WI38 (cell line): ENCODE results near the gene NPR3.

Source experiments
- H3K4me3 ChIP-seq: 2 replicates; pipeline ENCODE4 v1.5.1; 2011; ENCODE audit warnings: low read depth, mild to moderate bottlenecking, control low read depth, low read length
- TF ChIP-seq, protein P1 (sequence below): IDR thresholded peaks from 2 replicates; pipeline ENCODE4 v1.5.1; 2012; ENCODE audit warnings: low read depth, mild to moderate bottlenecking, control low read depth, low read length

NPR3 gene

DNA sequence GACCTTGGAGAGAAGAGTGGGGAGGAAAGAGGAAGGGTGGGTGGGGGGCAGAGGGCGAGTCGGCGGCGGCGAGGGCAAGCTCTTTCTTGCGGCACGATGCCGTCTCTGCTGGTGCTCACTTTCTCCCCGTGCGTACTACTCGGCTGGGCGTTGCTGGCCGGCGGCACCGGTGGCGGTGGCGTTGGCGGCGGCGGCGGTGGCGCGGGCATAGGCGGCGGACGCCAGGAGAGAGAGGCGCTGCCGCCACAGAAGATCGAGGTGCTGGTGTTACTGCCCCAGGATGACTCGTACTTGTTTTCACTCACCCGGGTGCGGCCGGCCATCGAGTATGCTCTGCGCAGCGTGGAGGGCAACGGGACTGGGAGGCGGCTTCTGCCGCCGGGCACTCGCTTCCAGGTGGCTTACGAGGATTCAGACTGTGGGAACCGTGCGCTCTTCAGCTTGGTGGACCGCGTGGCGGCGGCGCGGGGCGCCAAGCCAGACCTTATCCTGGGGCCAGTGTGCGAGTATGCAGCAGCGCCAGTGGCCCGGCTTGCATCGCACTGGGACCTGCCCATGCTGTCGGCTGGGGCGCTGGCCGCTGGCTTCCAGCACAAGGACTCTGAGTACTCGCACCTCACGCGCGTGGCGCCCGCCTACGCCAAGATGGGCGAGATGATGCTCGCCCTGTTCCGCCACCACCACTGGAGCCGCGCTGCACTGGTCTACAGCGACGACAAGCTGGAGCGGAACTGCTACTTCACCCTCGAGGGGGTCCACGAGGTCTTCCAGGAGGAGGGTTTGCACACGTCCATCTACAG is 760 bp downstream of the NPR3 start:
- H3K4me3 ChIP-seq: peak overlapping the region; percentile 51
- TF ChIP-seq, protein P1, sequence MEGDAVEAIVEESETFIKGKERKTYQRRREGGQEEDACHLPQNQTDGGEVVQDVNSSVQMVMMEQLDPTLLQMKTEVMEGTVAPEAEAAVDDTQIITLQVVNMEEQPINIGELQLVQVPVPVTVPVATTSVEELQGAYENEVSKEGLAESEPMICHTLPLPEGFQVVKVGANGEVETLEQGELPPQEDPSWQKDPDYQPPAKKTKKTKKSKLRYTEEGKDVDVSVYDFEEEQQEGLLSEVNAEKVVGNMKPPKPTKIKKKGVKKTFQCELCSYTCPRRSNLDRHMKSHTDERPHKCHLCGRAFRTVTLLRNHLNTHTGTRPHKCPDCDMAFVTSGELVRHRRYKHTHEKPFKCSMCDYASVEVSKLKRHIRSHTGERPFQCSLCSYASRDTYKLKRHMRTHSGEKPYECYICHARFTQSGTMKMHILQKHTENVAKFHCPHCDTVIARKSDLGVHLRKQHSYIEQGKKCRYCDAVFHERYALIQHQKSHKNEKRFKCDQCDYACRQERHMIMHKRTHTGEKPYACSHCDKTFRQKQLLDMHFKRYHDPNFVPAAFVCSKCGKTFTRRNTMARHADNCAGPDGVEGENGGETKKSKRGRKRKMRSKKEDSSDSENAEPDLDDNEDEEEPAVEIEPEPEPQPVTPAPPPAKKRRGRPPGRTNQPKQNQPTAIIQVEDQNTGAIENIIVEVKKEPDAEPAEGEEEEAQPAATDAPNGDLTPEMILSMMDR: no peak

DNA sequence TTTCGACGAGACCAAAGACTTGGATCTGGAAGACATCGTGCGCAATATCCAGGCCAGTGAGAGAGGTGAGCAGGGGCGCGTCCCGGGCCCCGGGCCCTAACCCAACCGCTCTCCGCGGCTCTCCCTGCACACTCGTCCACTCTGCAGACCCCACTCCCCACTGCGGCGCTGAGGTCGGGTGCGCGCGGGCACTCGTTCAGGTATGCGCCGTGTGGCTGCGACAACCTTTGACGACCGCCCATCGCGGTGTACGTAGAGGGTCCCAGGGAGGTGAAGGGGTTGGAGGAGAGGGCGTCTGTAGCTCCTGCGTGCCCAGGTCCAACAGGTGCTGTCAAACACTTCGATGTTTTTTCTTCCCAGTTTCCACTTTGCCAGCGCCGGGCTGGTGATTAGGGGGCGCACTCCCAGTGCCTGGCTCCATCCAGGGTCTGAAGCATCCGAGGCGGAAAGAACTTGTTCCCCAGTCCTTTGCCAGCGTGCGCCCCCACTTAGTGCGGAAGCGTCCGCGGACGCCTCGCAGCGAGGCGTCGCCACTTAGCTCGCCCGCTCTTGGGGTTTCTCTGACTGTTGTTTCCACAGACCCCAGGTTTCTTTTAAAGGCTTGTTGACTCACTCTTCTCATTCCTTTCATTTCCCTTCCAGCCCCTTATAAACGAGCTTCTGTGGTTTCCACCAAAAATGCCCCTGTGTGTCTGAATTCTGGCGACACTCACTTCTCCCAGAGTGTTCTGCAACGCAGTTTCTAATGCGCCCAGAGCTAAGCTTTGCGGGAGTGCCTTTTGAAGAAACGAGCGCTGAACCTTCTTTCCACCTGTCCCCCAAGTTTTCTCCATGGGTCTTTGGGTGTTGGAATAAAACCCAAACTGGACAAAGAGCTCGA is 1.6 kb downstream of the NPR3 start:
- TF ChIP-seq, protein P1: no peak
- H3K4me3 ChIP-seq: peak overlapping the region; percentile 51

DNA sequence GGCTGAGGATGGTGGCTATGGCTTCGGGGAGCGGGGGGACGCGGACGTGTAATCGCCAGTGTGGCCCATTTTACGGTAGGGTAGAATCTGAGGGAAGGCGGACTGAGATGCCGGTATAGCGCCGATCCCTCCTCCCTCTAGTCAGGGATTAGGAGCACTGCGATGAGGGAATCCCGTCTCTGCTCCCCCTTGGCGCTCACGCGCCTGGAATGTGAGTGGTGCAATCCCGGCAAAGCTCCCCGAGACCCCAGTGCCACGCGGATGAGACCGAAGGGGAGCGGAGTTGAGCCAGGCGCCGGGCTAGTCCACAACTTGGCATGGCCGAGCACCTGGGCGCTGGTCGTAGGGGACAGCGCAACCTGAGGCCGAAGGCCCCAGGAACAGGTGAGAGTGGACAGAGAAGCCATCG is 2.2 kb downstream of the NPR3 start:
- peak overlapping the region; percentile 51 for H3K4me3 ChIP-seq

DNA sequence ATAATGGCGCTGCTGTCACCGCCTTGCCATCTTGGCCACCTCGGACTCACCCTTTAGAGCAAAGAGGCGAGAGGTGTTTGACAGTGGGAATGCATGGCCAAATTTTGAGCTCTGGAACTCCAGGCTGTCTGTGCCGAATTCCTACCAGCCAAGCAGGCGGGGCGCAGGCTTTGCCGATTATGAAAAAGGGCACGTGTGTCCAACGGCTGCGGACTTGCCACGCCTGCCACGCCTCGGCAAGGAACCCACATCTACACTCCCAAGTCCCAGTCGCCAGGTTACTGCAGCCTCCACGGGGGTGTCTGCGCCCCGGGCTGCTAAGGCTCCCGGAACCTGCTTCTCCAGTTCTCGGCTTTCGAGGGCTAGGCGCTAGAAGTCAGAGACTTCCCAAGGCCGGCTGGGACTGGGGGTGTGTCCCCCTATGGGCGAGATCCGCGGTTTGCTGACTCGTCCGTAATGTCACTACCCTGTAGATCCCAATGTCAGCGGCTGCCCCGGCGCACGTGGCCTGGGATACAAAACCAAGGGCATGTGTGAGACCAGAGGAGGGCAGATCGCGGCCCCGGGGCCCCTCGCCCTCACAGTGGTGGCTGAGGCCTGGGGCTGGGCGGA is 2.8 kb downstream of the NPR3 start:
- TF ChIP-seq, protein P1: no peak
- H3K4me3 ChIP-seq: peak overlapping the region; percentile 51

More for the DNA sequence above, 2.2 kb downstream of the NPR3 start:
- TF ChIP-seq, protein P1: no peak

DNA sequence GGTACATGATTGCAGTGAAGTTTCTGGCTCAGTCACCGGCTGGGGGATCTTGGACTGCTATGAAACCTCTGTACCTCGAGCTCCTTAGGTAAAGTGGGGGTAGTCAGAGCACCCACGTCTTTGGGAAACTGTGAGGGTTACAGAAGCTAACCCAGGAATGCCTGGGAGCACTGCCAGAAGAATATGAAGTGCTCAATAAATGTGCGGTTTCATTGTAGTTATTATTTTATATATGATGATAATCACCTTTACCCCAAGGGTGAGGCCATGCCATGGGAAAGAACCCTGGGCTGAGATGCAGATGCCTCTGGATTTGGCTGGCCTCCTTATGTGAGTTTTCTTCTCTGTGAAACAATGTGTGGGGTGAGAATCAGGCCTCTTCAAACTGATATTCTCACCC is 3.7 kb downstream of the NPR3 start:
- H3K4me3 ChIP-seq: no peak overlapping the region
- TF ChIP-seq, protein P1: no peak

DNA sequence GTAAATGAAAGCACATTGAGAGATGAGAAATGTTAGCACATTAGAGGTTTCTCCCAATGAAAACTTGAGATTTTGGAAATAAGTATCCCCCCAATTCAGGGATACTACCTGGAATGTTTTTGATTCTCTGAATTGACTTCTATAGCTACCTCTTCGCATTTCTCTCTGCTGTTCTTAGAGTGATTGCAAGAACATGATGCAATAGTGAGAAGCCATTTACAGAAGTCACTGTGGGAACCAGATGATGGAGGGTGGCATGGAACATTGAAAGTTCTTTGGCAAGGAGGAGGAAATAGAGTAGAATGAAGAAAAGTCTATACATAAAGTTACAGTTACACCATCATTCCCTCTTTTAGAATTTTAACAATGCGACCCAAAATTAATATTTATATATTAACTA is 9.2 kb downstream of the NPR3 start:
- TF ChIP-seq, protein P1: no peak
- no peak overlapping the region for H3K4me3 ChIP-seq
